HL-60 (cell line): Measurements from ENCODE around the gene ZNF343.

Experiments
- DNase-seq, 2 experiments: peaks; one replicate each; pipeline ENCODE4 v3.0.0-alpha.2; 2010 to 2020; ENCODE audit warnings: low read depth in 1 of 2, low spot score in 1 of 2
- H3K27ac ChIP-seq: fragments of 250-450 bp; sonication (Bioruptor Pico); replicated peaks from 2 replicates; pipeline ENCODE4 v1.5.1; 2020; ENCODE audit warnings: mild to moderate bottlenecking, moderate library complexity
- H3K27me3 ChIP-seq: fragments of 250-450 bp; sonication (Bioruptor Pico); 2 replicates; pipeline ENCODE4 v1.5.1; 2021; ENCODE audit warnings: mild to moderate bottlenecking, moderate library complexity; ENCODE audit not compliant: insufficient read depth, poor library complexity, severe bottlenecking
- H3K4me3 ChIP-seq: replicated peaks from 2 replicates; pipeline ENCODE4 v1.5.1; 2011; ENCODE audit warnings: mild to moderate bottlenecking, control low read depth, low read length; ENCODE audit not compliant: insufficient read depth
- GABPA ChIP-seq: IDR thresholded peaks from 2 replicates; pipeline ENCODE4 v1.6.1; 2012; ENCODE audit warnings: low read depth
- POLR2AphosphoS5 ChIP-seq: IDR thresholded peaks from 2 replicates; pipeline ENCODE4 v1.6.1; 2012; ENCODE audit warnings: low read depth
- SPI1 ChIP-seq: IDR thresholded peaks from 2 replicates; pipeline ENCODE4 v1.6.1; 2012; ENCODE audit warnings: low read depth, mild to moderate bottlenecking, borderline replicate concordance
- TF ChIP-seq, protein P1 (sequence below): IDR thresholded peaks from one replicate; pipeline ENCODE4 v1.5.1; 2011; ENCODE audit warnings: low read length, control low read depth, inconsistent platforms; ENCODE audit not compliant: insufficient read depth
- TF ChIP-seq, protein P2 (sequence below): IDR thresholded peaks from 2 replicates; pipeline ENCODE4 v1.6.1; 2012; ENCODE audit warnings: low read depth; ENCODE audit not compliant: insufficient replicate concordance

ZNF343 gene

DNA sequence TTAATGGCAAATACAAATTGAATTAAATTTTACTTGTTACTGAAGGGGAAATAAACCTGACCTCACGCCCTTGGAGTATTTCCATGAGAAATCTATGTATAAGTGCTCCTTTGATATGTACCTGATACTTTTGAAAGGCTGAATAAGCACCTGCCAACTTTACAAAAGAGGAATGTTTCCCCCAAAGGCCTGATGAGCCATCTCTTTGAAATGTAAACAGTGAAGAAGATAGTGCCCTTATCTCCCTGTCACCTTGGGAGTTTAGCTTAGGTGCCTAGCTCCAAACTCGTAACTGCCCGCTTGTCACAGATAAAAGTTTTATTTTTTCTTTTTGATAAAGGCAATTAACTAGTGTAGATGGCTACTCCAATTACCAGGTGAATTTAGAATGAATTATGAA is 1.1 kb upstream of the ZNF343 start:
- no peak for TF ChIP-seq SPI1
- TF ChIP-seq, protein P1, sequence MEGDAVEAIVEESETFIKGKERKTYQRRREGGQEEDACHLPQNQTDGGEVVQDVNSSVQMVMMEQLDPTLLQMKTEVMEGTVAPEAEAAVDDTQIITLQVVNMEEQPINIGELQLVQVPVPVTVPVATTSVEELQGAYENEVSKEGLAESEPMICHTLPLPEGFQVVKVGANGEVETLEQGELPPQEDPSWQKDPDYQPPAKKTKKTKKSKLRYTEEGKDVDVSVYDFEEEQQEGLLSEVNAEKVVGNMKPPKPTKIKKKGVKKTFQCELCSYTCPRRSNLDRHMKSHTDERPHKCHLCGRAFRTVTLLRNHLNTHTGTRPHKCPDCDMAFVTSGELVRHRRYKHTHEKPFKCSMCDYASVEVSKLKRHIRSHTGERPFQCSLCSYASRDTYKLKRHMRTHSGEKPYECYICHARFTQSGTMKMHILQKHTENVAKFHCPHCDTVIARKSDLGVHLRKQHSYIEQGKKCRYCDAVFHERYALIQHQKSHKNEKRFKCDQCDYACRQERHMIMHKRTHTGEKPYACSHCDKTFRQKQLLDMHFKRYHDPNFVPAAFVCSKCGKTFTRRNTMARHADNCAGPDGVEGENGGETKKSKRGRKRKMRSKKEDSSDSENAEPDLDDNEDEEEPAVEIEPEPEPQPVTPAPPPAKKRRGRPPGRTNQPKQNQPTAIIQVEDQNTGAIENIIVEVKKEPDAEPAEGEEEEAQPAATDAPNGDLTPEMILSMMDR = no peak
- TF ChIP-seq, protein P2, sequence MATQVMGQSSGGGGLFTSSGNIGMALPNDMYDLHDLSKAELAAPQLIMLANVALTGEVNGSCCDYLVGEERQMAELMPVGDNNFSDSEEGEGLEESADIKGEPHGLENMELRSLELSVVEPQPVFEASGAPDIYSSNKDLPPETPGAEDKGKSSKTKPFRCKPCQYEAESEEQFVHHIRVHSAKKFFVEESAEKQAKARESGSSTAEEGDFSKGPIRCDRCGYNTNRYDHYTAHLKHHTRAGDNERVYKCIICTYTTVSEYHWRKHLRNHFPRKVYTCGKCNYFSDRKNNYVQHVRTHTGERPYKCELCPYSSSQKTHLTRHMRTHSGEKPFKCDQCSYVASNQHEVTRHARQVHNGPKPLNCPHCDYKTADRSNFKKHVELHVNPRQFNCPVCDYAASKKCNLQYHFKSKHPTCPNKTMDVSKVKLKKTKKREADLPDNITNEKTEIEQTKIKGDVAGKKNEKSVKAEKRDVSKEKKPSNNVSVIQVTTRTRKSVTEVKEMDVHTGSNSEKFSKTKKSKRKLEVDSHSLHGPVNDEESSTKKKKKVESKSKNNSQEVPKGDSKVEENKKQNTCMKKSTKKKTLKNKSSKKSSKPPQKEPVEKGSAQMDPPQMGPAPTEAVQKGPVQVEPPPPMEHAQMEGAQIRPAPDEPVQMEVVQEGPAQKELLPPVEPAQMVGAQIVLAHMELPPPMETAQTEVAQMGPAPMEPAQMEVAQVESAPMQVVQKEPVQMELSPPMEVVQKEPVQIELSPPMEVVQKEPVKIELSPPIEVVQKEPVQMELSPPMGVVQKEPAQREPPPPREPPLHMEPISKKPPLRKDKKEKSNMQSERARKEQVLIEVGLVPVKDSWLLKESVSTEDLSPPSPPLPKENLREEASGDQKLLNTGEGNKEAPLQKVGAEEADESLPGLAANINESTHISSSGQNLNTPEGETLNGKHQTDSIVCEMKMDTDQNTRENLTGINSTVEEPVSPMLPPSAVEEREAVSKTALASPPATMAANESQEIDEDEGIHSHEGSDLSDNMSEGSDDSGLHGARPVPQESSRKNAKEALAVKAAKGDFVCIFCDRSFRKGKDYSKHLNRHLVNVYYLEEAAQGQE = no peak
- Histone ChIP-seq H3K27ac (no peak overlapping the region), H3K27me3 (no peaks in the 10 kb centered on the region), H3K4me3 (no peak overlapping the region)
- DNase-seq = no peak

DNA sequence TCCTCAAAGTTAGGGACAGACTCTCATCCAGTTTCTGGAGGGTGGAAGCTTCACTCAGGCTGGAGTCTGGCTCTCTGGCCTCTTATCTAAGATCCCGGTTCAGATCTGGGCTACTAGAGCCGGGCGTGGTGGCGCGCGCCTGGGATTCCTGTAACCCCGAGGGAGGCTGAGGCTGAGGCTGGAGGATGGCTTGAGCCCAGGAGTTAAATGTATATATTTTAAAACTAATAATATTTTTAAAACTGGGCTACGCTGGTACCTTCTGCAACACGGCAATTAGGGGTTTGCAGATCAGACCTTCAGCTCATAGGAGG is 710 bp upstream of the ZNF343 start:
- DNase-seq = no peak
- Histone ChIP-seq H3K27ac (peak overlapping the region; percentile 91), H3K4me3 (peak overlapping the region; percentile 91), H3K27me3 (no peaks in the 10 kb centered on the region)
- TF ChIP-seq POLR2AphosphoS5 = no peak
- no peak for TF ChIP-seq SPI1
- TF ChIP-seq, protein P2 = no peak
- no peak for TF ChIP-seq GABPA
- TF ChIP-seq, protein P1 = no peak

DNA sequence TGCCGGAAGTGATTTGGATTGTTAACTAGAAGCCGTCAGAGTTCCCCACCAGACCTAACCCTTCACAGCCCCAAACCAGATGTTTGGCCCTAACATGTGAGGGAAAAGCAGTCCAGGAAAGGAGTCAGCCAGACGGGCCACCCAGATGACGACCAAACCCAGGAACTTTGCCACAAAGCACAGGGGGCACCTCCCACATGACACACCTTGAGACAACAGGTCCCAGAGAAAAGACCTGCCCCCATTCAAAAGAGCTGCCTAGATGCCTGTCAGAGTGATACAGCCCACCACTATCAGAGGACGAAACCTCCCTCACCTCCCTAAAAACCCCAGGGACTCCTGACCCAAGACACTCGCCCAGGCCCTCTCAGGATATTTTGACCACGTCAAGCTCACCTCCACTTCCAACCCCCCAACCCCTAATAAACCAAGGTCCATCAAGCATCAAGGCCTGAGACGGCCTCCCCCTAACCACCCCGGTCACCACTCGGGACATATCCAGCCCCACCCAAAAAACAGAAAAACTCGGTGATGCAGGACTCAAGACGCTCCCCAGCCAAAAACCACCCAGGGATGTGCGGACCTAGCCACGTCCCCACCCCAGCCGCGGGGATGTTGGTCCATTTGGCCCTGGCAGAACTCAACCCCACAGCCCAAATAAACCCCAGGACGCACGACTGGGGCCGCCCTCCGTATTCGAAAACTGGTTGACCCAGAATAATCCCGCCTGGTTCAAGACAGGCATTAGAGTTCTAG is 662 bp downstream of the ZNF343 start:
- TF ChIP-seq, protein P1 = no peak
- TF ChIP-seq, protein P2 = no peak
- no peak for TF ChIP-seq SPI1
- no peaks in the 10 kb centered on the region for H3K27me3 ChIP-seq
- H3K27ac ChIP-seq = peak overlapping the region; percentile 91
- peak overlapping the region; percentile 91 for H3K4me3 ChIP-seq
- no peak for DNase-seq
